ENCODE measurements around the gene BCAS1. TPM values are rescaled to one million over a fixed set of nuclear protein-coding genes. Genes with fewer than 3 reads are reported as not detected.
"Not testable (repeated sequence)": the region's sequence is repeated elsewhere in the genome, so short reads cannot be mapped to it uniquely, and the experiment has no call there.

BCAS1 gene
- total RNA-seq, 2 experiments from 2014 or later, result 0.09 TPM; not detected in 1

- Mint-ChIP-seq H3K27me3 (peaks cover 15% of the 10 kb centered on the region), H3K36me3 (peaks cover 2% of the 10 kb centered on the region), H3K4me3 (no peak overlapping the region), H3K27ac (no peak overlapping the region), H3K9me3 (peaks cover 2% of the 10 kb centered on the region), H3K4me1 (peaks cover 10% of the 10 kb centered on the region)
- ATAC-seq (ENCODE audit: low read depth) (no peak), DNase-seq (no peak)
- POLR2A ChIA-PET, result no interaction called here
Measured at GRCh38 chr20:53984356-53985149, 85.8 kb downstream of the BCAS1 start.

- peaks cover 2% of the 10 kb centered on the region for H3K36me3 Mint-ChIP-seq
- ATAC-seq (ENCODE audit: low read depth) (no peak), DNase-seq (no peak)
- H3K4me1 Mint-ChIP-seq, result peaks cover 10% of the 10 kb centered on the region
- H3K4me3 Mint-ChIP-seq, result no peak overlapping the region
- POLR2A ChIA-PET, result no interaction called here
- peaks cover 18% of the 10 kb centered on the region for H3K27me3 Mint-ChIP-seq
- H3K27ac Mint-ChIP-seq, result no peak overlapping the region
- peaks cover 2% of the 10 kb centered on the region for H3K9me3 Mint-ChIP-seq
Measured at GRCh38 chr20:53983401-53983800, 87.0 kb downstream of the BCAS1 start.

- ATAC-seq (ENCODE audit: low read depth), result no peak
- Mint-ChIP-seq H3K4me3 (no peak overlapping the region), H3K27ac (no peak overlapping the region), H3K27me3 (peaks cover 16% of the 10 kb centered on the region), H3K9me3 (peaks cover 2% of the 10 kb centered on the region), H3K4me1 (peaks cover 10% of the 10 kb centered on the region), H3K36me3 (peaks cover 2% of the 10 kb centered on the region)
- no peak for DNase-seq
- POLR2A ChIA-PET, result no interaction called here
Measured at GRCh38 chr20:53982624-53983023, 87.8 kb downstream of the BCAS1 start.

GRCh38 chr20:53981752-53982437 lies 88.5 kb downstream of the BCAS1 start:
- no peak for DNase-seq
- peaks cover 14% of the 10 kb centered on the region for H3K27me3 Mint-ChIP-seq
- peaks cover 10% of the 10 kb centered on the region for H3K4me1 Mint-ChIP-seq
- peaks cover 2% of the 10 kb centered on the region for H3K9me3 Mint-ChIP-seq
- H3K27ac Mint-ChIP-seq, result no peak overlapping the region
- POLR2A ChIA-PET, result no interaction called here
- ATAC-seq (ENCODE audit: low read depth), result no peak
- peaks cover 2% of the 10 kb centered on the region for H3K36me3 Mint-ChIP-seq
- H3K4me3 Mint-ChIP-seq, result no peak overlapping the region

- POLR2A ChIA-PET, result no interaction called here
- H3K4me1 Mint-ChIP-seq, result peaks cover 10% of the 10 kb centered on the region
- H3K36me3 Mint-ChIP-seq, result peaks cover 4% of the 10 kb centered on the region
- no peak for DNase-seq
- peaks cover 5% of the 10 kb centered on the region for H3K9me3 Mint-ChIP-seq
- no peak overlapping the region for H3K4me3 Mint-ChIP-seq
- H3K27me3 Mint-ChIP-seq, result peaks cover 13% of the 10 kb centered on the region
- no peak for ATAC-seq (ENCODE audit: low read depth)
- no peak overlapping the region for H3K27ac Mint-ChIP-seq
Measured at GRCh38 chr20:53981130-53981529, 89.3 kb downstream of the BCAS1 start.

GRCh38 chr20:53980031-53980465 lies 90.3 kb downstream of the BCAS1 start:
- POLR2A ChIA-PET, result no interaction called here
- peaks cover 10% of the 10 kb centered on the region for H3K4me1 Mint-ChIP-seq
- H3K36me3 Mint-ChIP-seq, result peaks cover 4% of the 10 kb centered on the region
- H3K9me3 Mint-ChIP-seq, result peaks cover 10% of the 10 kb centered on the region
- no peak for ATAC-seq (ENCODE audit: low read depth)
- no peak overlapping the region for H3K27ac Mint-ChIP-seq
- DNase-seq, result no peak
- H3K27me3 Mint-ChIP-seq, result peaks cover 9% of the 10 kb centered on the region
- no peak overlapping the region for H3K4me3 Mint-ChIP-seq

- Mint-ChIP-seq H3K9me3 (peaks cover 13% of the 10 kb centered on the region), H3K4me3 (no peak overlapping the region), H3K27ac (no peak overlapping the region), H3K4me1 (peaks cover 4% of the 10 kb centered on the region), H3K27me3 (peaks cover 9% of the 10 kb centered on the region), H3K36me3 (peaks cover 4% of the 10 kb centered on the region)
- DNase-seq (no peak), ATAC-seq (ENCODE audit: low read depth) (no peak)
- POLR2A ChIA-PET, result no interaction called here
Measured at GRCh38 chr20:53978497-53978896, 91.9 kb downstream of the BCAS1 start.

GRCh38 chr20:53977391-53977790 lies 93.0 kb downstream of the BCAS1 start:
- POLR2A ChIA-PET, result no interaction called here
- peaks cover 3% of the 10 kb centered on the region for H3K4me1 Mint-ChIP-seq
- H3K36me3 Mint-ChIP-seq, result peaks cover 4% of the 10 kb centered on the region
- H3K27me3 Mint-ChIP-seq, result peaks cover 9% of the 10 kb centered on the region
- H3K9me3 Mint-ChIP-seq, result peaks cover 13% of the 10 kb centered on the region
- no peak for ATAC-seq (ENCODE audit: low read depth)
- no peak for DNase-seq
- no peak overlapping the region for H3K4me3 Mint-ChIP-seq
- H3K27ac Mint-ChIP-seq, result no peak overlapping the region

GRCh38 chr20:53975761-53976160 lies 94.6 kb downstream of the BCAS1 start:
- POLR2A ChIA-PET, result no interaction called here
- no peak for DNase-seq
- Mint-ChIP-seq H3K27me3 (peaks cover 6% of the 10 kb centered on the region), H3K4me1 (no peaks in the 10 kb centered on the region), H3K9me3 (peaks cover 12% of the 10 kb centered on the region), H3K4me3 (no peak overlapping the region), H3K27ac (no peak overlapping the region), H3K36me3 (peaks cover 2% of the 10 kb centered on the region)
- no peak for ATAC-seq (ENCODE audit: low read depth)

- H3K27me3 Mint-ChIP-seq, result peaks cover 4% of the 10 kb centered on the region
- H3K36me3 Mint-ChIP-seq, result peaks cover 2% of the 10 kb centered on the region
- POLR2A ChIA-PET, result interaction anchor here (0.6 kb wide), 1 partner anchor 18 kb away, joined by 5 read pairs; no protein-coding TSS in a partner anchor
- H3K4me1 Mint-ChIP-seq, result no peaks in the 10 kb centered on the region
- ATAC-seq (ENCODE audit: low read depth), result no peak
- no peak overlapping the region for H3K4me3 Mint-ChIP-seq
- H3K27ac Mint-ChIP-seq, result no peak overlapping the region
- DNase-seq, result no peak
- H3K9me3 Mint-ChIP-seq, result peaks cover 12% of the 10 kb centered on the region
Measured at GRCh38 chr20:53974785-53975555, 95.4 kb downstream of the BCAS1 start.

GRCh38 chr20:53973882-53974281 lies 96.5 kb downstream of the BCAS1 start:
- H3K4me1 Mint-ChIP-seq; H3K4me3 Mint-ChIP-seq; DNase-seq; H3K27me3 Mint-ChIP-seq; POLR2A ChIA-PET; H3K36me3 Mint-ChIP-seq; H3K27ac Mint-ChIP-seq; ATAC-seq (ENCODE audit: low read depth): not testable (repeated sequence)
- H3K9me3 Mint-ChIP-seq, result peaks cover 12% of the 10 kb centered on the region

- POLR2A ChIA-PET, result no interaction called here
- ATAC-seq (ENCODE audit: low read depth) (no peak), DNase-seq (no peak)
- Mint-ChIP-seq H3K9me3 (peaks cover 12% of the 10 kb centered on the region), H3K27ac (no peak overlapping the region), H3K4me1 (no peaks in the 10 kb centered on the region), H3K4me3 (no peak overlapping the region), H3K27me3 (no peaks in the 10 kb centered on the region), H3K36me3 (peaks cover 2% of the 10 kb centered on the region)
Measured at GRCh38 chr20:53972179-53972578, 98.2 kb downstream of the BCAS1 start.

- ATAC-seq (ENCODE audit: low read depth) (no peak), DNase-seq (no peak)
- peaks cover 8% of the 10 kb centered on the region for H3K9me3 Mint-ChIP-seq
- no peaks in the 10 kb centered on the region for H3K27me3 Mint-ChIP-seq
- H3K27ac Mint-ChIP-seq, result no peak overlapping the region
- H3K4me1 Mint-ChIP-seq, result no peaks in the 10 kb centered on the region
- no peak overlapping the region for H3K4me3 Mint-ChIP-seq
- H3K36me3 Mint-ChIP-seq, result no peaks in the 10 kb centered on the region
- POLR2A ChIA-PET, result no interaction called here
Measured at GRCh38 chr20:53971096-53971683, 99.2 kb downstream of the BCAS1 start.

All from activated naive CD8-positive, alpha-beta T cell treated with anti-CD3 and anti-CD28 coated beads, Interleukin-2, amount 10 ng/mL, durations not matched to agents 7 days and 5 days (primary cell).